HG03378 (cell line): ENCODE data around the gene MARK3.

Source experiments
- ATAC-seq: cut with Tn5 transposase; IDR thresholded peaks from one replicate; pipeline ENCODE4 v1.9.1; 2021; ENCODE audit warnings: mild to moderate bottlenecking, moderate library complexity; ENCODE audit not compliant: unreplicated experiment

MARK3 gene

GRCh38 chr14:103433916-103434563, 48.8 kb downstream of the MARK3 start:
- no peak for ATAC-seq

- no peak for ATAC-seq
Measured at GRCh38 chr14:103434868-103435442, 49.7 kb downstream of the MARK3 start.

GRCh38 chr14:103436533-103436932, 51.3 kb downstream of the MARK3 start:
- no peak for ATAC-seq

- no peak for ATAC-seq
Measured at GRCh38 chr14:103442288-103442687, 57.1 kb downstream of the MARK3 start.

GRCh38 chr14:103443111-103443510, 57.9 kb downstream of the MARK3 start:
- ATAC-seq = no peak

- ATAC-seq = no peak
Measured at GRCh38 chr14:103444837-103445524, 59.8 kb downstream of the MARK3 start.

GRCh38 chr14:103445806-103446205, 60.6 kb downstream of the MARK3 start:
- no peak for ATAC-seq

GRCh38 chr14:103448097-103448496, 62.9 kb downstream of the MARK3 start:
- ATAC-seq = no peak

- no peak for ATAC-seq
Measured at GRCh38 chr14:103449634-103450161, 64.5 kb downstream of the MARK3 start.

- ATAC-seq = no peak
Measured at GRCh38 chr14:103450416-103450815, 65.2 kb downstream of the MARK3 start.

- ATAC-seq = no peak
Measured at GRCh38 chr14:103451401-103451800, 66.2 kb downstream of the MARK3 start.

GRCh38 chr14:103453791-103454190, 68.6 kb downstream of the MARK3 start:
- ATAC-seq = no peak

GRCh38 chr14:103456167-103456835, 71.1 kb downstream of the MARK3 start:
- no peak for ATAC-seq

GRCh38 chr14:103460415-103460814, 75.2 kb downstream of the MARK3 start:
- ATAC-seq = no peak

- ATAC-seq = no peak
Measured at GRCh38 chr14:103463149-103463548, 77.9 kb downstream of the MARK3 start.

- no peak for ATAC-seq
Measured at GRCh38 chr14:103463851-103464250, 78.6 kb downstream of the MARK3 start.

GRCh38 chr14:103472939-103473338, 87.7 kb downstream of the MARK3 start:
- no peak for ATAC-seq

GRCh38 chr14:103474893-103475292, 89.7 kb downstream of the MARK3 start:
- no peak for ATAC-seq

GRCh38 chr14:103476065-103476464, 90.8 kb downstream of the MARK3 start:
- ATAC-seq = no peak

GRCh38 chr14:103476631-103477030, 91.4 kb downstream of the MARK3 start:
- no peak for ATAC-seq

GRCh38 chr14:103480595-103480994, 95.4 kb downstream of the MARK3 start:
- peak; percentile 60 for ATAC-seq
